HS-5 (cell line): ENCODE data around the gene PLCD1.
"Not testable (repeated sequence)": the region's sequence is repeated elsewhere in the genome, so short reads cannot be mapped to it uniquely, and the experiment has no call there.

Source experiments
- DNase-seq: peaks from one replicate; pipeline ENCODE4 v3.0.0-alpha.2; 2012; ENCODE audit warnings: low read depth

PLCD1 gene

GRCh38 chr3:38029400-38030125 lies at the start of gene PLCD1:
PLCD1 (minus strand) TSS chr3:38029642; CDS start chr3:38029539, 103 bp downstream.
- no peak for DNase-seq

DNA sequence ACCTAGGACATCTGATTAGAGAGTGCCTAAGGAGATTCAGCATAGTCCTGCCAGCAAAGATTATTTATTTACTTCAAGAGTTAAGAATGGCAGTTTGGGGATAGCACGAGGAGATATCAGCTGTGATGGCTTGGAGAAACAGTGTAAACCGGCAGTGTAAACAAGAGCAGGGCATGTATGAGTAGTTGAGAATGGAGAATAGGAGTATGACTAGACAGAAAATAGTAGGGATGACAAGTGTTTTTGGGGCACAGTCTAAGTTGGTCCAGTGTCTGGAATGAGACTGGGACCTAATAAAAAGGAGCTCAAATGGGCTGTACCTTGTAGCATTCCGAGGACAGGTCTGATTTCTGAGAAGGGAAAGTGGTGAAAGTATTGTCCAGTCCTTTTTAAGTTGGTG lies 47.6 kb upstream of the PLCD1 start:
- DNase-seq: not testable (repeated sequence)

DNA sequence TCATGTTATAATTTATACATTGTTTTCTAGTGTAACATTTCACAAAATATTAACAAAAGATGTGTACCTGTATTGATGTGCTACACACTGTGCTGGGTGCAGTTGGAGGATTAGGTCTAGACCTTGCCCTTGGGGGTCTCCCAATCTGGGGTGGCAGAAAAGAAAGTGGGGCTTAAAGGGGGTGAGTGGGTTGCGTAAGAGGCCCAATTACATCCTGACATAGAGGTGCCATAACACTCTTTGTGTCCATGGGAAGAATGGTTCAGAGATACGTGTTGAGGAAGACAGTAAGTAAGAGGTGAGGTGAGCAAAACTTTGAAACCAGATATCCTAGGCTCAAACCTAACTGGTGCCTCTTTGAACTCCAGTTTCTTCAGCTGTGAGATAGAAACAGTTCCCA lies 40.6 kb upstream of the PLCD1 start:
- DNase-seq: no peak

GRCh38 chr3:38067508-38068233 lies 38.2 kb upstream of the PLCD1 start:
- DNase-seq: no peak

GRCh38 chr3:38064453-38064852 lies 35.0 kb upstream of the PLCD1 start:
- DNase-seq: not testable (repeated sequence)

DNA sequence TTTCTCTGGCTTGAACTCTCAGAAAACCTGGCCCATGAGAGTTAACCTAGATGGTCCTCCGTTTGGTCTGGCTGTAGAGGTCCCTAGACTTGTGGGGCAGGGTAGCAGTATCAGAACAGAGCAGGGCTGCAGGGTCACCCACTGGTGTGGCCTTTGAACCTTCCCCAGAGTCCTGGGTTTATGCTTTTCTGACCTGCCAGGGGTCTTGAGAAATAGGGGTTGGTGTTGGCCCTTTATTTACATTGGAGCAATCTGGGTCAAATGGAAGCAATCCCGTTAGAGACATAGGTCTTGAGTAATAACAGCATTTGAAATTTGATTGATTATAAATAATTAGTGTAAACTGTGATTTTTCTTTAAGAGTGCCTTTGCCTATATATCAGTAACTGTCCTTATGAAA lies 33.4 kb upstream of the PLCD1 start:
- no peak for DNase-seq

DNA sequence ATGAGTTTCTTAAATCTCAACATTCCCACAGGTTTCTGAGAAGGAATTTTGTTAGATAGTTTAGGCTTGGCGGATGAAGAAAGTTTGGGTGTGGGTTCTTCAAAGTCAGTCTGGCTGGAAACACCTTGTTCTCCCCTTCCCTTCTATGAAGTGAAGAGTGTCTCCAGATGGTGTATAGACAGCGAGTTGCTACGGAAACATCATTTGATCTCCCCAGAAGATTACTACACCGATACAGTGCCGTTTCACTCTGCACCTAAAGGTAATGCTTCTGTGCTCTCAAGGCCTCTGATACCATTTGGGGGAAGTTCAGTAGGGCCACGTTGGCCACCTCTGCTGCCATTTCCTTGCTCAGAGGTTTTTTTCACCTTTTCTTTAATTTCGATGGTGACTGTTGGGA lies 30.1 kb upstream of the PLCD1 start:
- DNase-seq: no peak

DNA sequence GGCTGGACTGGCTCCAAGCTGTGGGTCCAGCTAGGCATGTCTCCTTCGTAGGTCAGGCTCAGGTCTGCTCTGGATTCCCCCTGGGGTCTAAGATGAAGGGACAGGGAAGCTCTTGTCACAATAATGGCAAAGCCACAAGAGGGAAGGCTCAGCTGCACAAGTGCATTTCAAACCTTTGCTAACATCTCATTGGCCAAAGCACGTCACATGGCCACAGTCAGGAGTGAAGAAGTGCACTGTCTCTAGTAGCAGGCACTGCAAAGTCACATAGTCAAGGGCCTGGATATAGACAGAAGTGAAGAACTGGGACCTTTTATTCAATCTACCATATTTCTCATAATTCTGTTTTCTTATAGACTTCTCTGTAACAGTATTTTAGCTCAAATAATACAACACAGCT lies 29.7 kb upstream of the PLCD1 start:
- DNase-seq: no peak

DNA sequence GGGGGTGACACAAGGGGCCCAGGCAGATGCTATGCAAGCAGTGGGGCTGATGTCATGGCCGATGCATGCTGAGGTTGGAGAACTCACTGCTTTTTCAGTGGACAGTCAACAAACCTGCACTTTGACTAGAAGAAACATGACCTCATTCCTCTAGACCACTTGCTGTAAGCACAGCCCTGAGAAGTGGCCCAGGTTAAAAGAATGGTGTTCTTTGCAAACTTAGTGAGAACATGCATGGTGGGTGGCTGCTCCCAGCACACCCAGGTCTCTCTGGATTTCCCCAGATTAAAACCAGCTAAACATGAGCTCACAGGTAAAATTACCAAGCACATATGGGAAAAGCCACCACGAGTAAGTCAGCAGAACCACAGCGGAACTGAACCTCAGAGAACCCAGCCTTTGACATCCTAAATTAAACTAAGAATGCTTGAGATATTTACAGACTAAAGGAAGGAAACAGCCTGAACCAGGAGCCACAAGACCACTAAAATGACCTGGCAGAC lies 25.1 kb upstream of the PLCD1 start:
- no peak for DNase-seq

GRCh38 chr3:38053813-38054498 lies 24.5 kb upstream of the PLCD1 start:
- DNase-seq: not testable (repeated sequence)

GRCh38 chr3:38053286-38053685 lies 23.8 kb upstream of the PLCD1 start:
- DNase-seq: not testable (repeated sequence)

DNA sequence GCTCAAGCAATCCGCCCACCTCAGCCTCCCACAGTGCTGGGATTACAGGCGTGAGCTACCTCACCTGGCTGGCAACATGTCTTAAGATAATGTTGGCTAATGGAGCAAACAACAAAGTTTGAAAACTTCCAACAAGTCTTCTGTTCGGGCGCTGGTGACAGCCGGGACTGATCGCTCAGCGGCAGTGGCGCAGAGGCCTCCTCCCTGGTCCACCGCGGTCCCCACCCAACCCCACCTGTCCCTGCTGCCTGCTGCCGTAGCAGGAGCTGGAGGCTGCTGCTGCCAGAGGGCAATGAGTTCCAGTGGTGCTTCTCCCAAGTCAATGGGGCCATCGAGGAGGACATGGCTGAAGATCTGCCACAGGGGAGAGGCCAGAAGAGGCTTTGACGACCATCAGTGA lies 21.7 kb upstream of the PLCD1 start:
- no peak for DNase-seq

DNA sequence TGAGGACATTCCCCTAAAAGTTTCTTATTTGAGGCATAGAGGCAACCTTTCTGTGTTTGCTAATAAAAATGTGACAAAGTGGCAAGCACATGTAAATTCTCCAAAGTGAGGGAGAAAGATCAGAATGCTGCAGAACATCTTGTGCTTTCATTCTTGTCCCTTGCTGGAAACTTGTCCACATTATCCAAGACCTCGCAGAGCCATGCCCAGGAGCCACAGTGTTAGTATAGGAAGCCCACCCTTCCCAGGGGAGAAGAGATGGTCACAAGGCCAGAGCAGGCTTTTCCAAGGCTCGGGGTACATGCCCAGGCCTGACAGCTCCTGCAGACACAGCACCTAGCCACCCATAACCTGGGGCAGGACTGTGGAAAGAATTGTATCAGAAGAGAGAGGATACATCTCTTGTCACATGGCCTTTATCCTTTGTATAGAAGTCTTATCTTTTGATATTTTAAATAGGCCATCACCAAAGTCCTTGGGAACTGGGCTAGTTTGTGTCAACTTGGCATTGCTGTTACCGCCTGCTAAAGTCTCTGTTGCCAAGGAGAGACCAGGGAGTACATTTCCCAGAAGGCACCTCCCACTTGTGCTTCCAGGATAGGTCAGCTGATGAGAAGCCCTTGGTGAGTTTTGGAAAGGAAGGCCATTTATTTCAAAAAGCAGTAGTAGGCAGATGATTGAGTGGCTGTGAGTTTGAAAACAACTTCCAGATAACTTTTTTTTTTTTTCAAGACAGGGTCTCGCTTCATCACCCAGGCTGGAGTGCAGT lies 20.1 kb upstream of the PLCD1 start:
- no peak for DNase-seq

- no peak for DNase-seq
These were observed 18.5 kb upstream of the PLCD1 start for GRCh38 chr3:38047896-38048295.

DNA sequence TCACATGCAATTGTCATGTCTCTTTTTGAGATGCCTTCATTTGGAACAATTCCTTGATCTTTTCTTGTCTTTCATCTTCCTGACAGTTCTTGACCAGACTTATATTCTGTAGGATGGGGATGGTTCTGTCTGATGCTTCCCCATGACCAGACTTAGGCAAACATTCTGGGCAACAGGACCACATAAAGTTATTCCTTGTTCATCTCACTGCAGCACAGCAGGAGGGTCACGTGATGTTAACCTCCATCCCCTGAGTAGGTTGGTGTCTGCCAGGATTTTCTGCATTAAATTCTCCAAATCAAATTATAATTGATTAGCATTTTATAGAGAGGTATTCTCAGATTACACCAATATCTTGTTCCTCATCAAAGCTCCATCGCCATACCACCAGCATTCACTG lies 17.4 kb upstream of the PLCD1 start:
- no peak for DNase-seq

DNA sequence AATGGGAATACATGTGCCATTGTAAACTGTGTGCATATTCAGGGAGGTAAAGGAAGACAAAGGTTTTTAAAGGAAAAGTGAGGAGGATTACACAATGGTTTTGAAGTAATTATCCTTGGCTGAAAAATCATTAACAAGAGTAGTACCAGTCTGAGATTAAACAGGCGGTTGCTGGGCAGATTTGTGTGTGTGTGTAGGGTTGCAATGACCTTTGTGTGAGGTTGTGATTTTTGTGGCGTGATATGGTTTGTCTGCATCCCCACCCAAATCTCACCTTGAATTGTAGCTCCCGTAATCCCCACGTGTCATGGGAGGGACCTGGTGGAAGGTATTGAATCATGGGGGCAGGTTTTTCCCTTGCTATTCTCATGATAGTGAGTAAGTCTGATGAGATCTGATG lies 16.6 kb upstream of the PLCD1 start:
- DNase-seq: no peak

DNA sequence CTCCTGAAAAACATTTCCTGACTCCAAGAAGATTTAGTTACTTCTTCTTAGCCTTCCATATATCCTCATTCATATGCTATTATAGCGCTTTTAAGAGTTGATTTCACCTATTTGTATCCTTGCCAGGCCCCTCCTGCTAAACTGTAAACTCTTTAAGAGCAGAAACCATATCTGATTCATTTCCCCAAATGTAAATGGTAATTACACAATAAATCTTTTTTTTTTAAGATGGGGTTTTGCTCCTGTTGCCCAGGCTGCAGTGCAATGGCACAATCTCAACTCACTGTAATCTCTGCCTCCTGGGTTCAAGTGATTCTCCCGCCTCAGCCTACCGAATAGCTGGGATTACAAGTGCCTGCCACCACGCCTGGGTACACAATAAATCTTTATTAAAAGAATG lies 14.0 kb upstream of the PLCD1 start:
- no peak for DNase-seq

DNA sequence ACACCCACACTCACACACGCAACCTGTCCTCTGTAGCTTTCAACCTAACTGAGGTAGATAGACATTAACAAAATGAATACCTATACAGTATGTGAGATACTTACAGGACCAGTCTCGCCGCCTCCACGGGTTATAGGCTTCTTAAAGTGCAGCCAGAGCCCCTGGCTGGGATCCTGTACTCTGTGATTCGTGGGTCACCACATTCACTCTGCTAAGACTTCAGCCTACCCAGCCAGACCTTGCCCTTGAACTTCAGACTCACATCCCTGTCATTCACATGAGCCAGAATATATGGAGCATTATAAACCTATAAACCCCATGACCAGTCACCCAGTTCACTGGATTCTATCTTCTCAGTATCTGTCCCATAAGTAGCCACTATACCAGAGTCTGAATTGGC lies 11.0 kb upstream of the PLCD1 start:
- DNase-seq: no peak

GRCh38 chr3:38039899-38040261 lies 10.4 kb upstream of the PLCD1 start:
- DNase-seq: no peak

DNA sequence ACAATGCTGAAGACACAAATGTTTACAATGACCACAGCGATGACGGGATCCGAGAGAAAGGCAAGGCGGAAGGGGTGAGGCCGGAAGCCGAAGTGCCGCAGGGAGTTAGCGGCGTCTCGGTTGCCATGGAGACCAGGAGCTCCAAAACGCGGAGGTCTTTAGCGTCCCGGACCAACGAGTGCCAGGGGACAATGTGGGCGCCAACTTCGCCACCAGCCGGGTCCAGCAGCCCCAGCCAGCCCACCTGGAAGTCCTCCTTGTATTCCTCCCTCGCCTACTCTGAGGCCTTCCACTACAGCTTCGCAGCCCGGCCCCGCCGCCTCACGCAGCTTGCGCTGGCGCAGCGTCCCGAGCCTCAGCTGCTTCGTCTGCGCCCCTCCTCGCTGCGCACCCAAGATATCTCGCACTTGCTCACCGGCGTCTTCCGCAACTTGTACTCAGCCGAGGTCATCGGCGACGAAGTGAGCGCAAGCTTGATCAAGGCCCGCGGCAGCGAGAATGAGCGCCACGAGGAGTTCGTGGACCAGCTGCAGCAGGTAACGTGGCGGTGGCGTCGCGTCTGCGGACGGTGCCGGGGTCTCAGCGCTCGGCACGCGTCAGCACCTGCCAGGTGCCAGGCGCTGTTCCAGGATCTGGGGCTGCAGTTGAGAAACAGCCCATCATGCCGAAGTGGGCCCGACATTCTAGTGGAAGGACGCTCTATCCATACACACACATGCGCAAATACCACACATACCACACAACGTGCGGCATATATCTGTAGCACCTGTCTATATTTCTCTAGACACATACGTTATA lies 9.9 kb upstream of the PLCD1 start, which contains the start of gene DLEC1:
Gene DLEC1 (plus strand): TSS at position 108 of the 798 bp plus-strand sequence. CDS start 18 bp downstream, at position 126.
- DNase-seq: no peak

GRCh38 chr3:38038447-38038911 lies 9.0 kb upstream of the PLCD1 start:
- DNase-seq: no peak
